ENCODE data around the gene CHID1.

CHID1 gene

GRCh38 chr11:831961-832528 is 78.6 kb downstream of the CHID1 start:
- no peak for DNase-seq

GRCh38 chr11:831118-831864 is 79.3 kb downstream of the CHID1 start:
- no peak for DNase-seq

- peak; percentile 84 for DNase-seq
Observed at GRCh38 chr11:830295-831117, 80.1 kb downstream of the CHID1 start.

GRCh38 chr11:829847-830294 is 80.7 kb downstream of the CHID1 start:
- DNase-seq: no peak

- peak; percentile 50 for DNase-seq
Observed at GRCh38 chr11:829176-829846, 81.3 kb downstream of the CHID1 start.

GRCh38 chr11:828506-829175 is 82.0 kb downstream of the CHID1 start:
- no peak for DNase-seq

- DNase-seq: no peak
Observed at GRCh38 chr11:827897-828192, 82.8 kb downstream of the CHID1 start, which contains the start of gene CRACR2B. TSS of gene CRACR2B (plus strand) at chr11:827919. CDS start at chr11:828608, 689 bp downstream.

GRCh38 chr11:827146-827896 is 83.3 kb downstream of the CHID1 start:
- no peak for DNase-seq

- DNase-seq: no peak
Observed at GRCh38 chr11:826836-827145, 83.8 kb downstream of the CHID1 start.

- DNase-seq: no peak
Observed at GRCh38 chr11:826227-826621, 84.4 kb downstream of the CHID1 start.

GRCh38 chr11:825366-826226 is 85.0 kb downstream of the CHID1 start:
- DNase-seq: no peak

GRCh38 chr11:824942-825341 is 85.7 kb downstream of the CHID1 start:
- DNase-seq: no peak

- no peak for DNase-seq
Observed at GRCh38 chr11:824292-824880, 86.2 kb downstream of the CHID1 start.

GRCh38 chr11:823441-824291 is 86.9 kb downstream of the CHID1 start:
- no peak for DNase-seq

GRCh38 chr11:821512-822371 is 88.9 kb downstream of the CHID1 start:
- DNase-seq: no peak

- no peak for DNase-seq
Observed at GRCh38 chr11:820655-821511, 89.7 kb downstream of the CHID1 start.

- DNase-seq: peak; percentile 65
Observed at GRCh38 chr11:819943-820649, 90.5 kb downstream of the CHID1 start.

Data from NCI-H1048 (cell line).